Spleen (tissue), 11 donors: Measurements from ENCODE around the gene IP6K3. TPM values are rescaled to one million over a fixed set of nuclear protein-coding genes. Genes with fewer than 3 reads are reported as not detected.

Experiments
- DNase-seq: peaks from one replicate; pipeline ENCODE4 v3.0.0-alpha.2; 2020
- H3K27ac ChIP-seq, 8 donors: fragments of 200-600 bp; sonication (generic) in 7 of 8; 1 replicate in 4 of 8; 2 replicates in 4 of 8; pipeline versions ENCODE4 v1.5.0 to v1.8.0; 2016 to 2021; ENCODE audit warnings: inconsistent platforms in 4 of 8, mild to moderate bottlenecking in 4 of 8, moderate library complexity in 1 of 8
- H3K27me3 ChIP-seq, 7 donors: fragments of 200-600 bp; sonication (generic) in 6 of 7; replicated peaks in 1 of 7; 1 replicate in 4 of 7; 2 replicates in 3 of 7; pipeline versions ENCODE4 v1.5.0 to v1.8.0; 2016 to 2021; ENCODE audit warnings: inconsistent platforms in 3 of 7, mild to moderate bottlenecking in 1 of 7
- H3K36me3 ChIP-seq, 6 donors: fragments of 200-600 bp; sonication (generic) in 5 of 6; 1 replicate in 4 of 6; 2 replicates in 2 of 6; pipeline versions ENCODE4 v1.5.0 to v1.8.0; 2016 to 2021; ENCODE audit warnings: inconsistent platforms in 2 of 6
- H3K4me1 ChIP-seq, 6 donors: fragments of 200-600 bp; sonication (generic) in 5 of 6; 1 replicate in 3 of 6; 2 replicates in 3 of 6; pipeline versions ENCODE4 v1.5.0 to v1.8.0; 2016 to 2021; ENCODE audit warnings: inconsistent platforms in 3 of 6
- H3K4me3 ChIP-seq, 8 donors: fragments of 200-600 bp; sonication (generic) in 7 of 8; 1 replicate in 4 of 8; 2 replicates in 4 of 8; pipeline versions ENCODE4 v1.5.0 to v1.8.0; 2016 to 2021; ENCODE audit warnings: inconsistent platforms in 4 of 8, mild to moderate bottlenecking in 4 of 8, moderate library complexity in 2 of 8
- H3K9me3 ChIP-seq, 8 donors: fragments of 200-600 bp; sonication (generic) in 7 of 8; 1 replicate in 4 of 8; 2 replicates in 4 of 8; pipeline versions ENCODE4 v1.5.0 to v1.8.0; 2016 to 2021; ENCODE audit warnings: inconsistent platforms in 4 of 8
- CTCF ChIP-seq, 11 experiments: fragments of 200-600 bp in 7 of 11; fragments of 450-650 bp in 4 of 11; sonication (generic) in 4 of 11; IDR thresholded peaks in 8 of 11; conservative IDR thresholded peaks in 3 of 11; 1 replicate in 7 of 11; 2 replicates in 4 of 11; pipeline versions ENCODE4 v1.4.0 to v1.8.0; 2016 to 2021; ENCODE audit warnings: antibody characterized with exemption in 11 of 11, inconsistent platforms in 4 of 11, mild to moderate bottlenecking in 1 of 11
- POLR2A ChIP-seq, 3 donors: fragments of 450-650 bp; IDR thresholded peaks; one replicate each; pipeline ENCODE4 v1.5.1; 2017; ENCODE audit warnings: antibody characterized with exemption in 3 of 3, mild to moderate bottlenecking in 1 of 3
- POLR2AphosphoS5 ChIP-seq, 3 donors: sonication (generic); formaldehyde crosslinking; IDR thresholded peaks; one replicate each; pipeline ENCODE4 v1.5.1; 2017; ENCODE audit warnings: antibody characterized with exemption in 3 of 3
- WGBS, 5 donors: extraction: QIAGEN DNeasy Blood & Tissue Kit in 3 of 5; methylation state at CpG; one replicate each; pipeline versions ENCODE4 v1.1.5 to v1.1.7; 2013 to 2018; 5-methylcytosine and 5-hydroxymethylcytosine counted together
- intact Hi-C: fragments of 100-400 bp; cut with DNase I; formaldehyde crosslinking; loops from one replicate; pipeline ENCODE4 v1.15.0; 2023; ENCODE audit warnings: low total_unique reads
- polyA plus RNA-seq, 3 donors: library from polyadenylated mRNA; stranded (reverse); fragments of 200-250 nt; gene quantifications; one replicate each; pipeline ENCODE4 v1.2.1, GENCODE V29; 2013
- total RNA-seq, 7 donors: library from RNA; depleted of rRNA in 3 of 7; stranded (reverse); fragments of >200 nt in 3 of 7; fragmentation: NEBNext Ultra II Directional in 4 of 7; extraction: Animal tissue kit (Norgen Biotek cat#: 25700) in 4 of 7; gene quantifications; one replicate each; pipeline versions ENCODE4 v1.1.0 to v1.2.1, GENCODE V29; 2016 to 2021
- donor health status: healthy with polysubstance abuse.
- donor health status: DM: no; HTN: no; CAD: no; lungs with moderate emphysema.
- donor health status: DM: no; HTN: no; CAD: no.
- donor health status: Bipolar disorder and iron deficiency.
- donor health status: healthy.
- donor health status: DM: no; HTN: no; CAD: no.
- donor health status: DM: yes; HTN: yes; CAD: no.

Gene IP6K3
- total and polyA plus RNA-seq, 10 donors = 0.30 to 5.8 (median 2.2) TPM

- intact Hi-C loops = no loop called here
Measured at GRCh38 chr6:33762713-33763112, 16.0 kb upstream of the IP6K3 start.

GRCh38 chr6:33761922-33762629 is 15.4 kb upstream of the IP6K3 start:
- H3K27me3 ChIP-seq = no peaks in the 10 kb centered on the region
- peaks cover 0 to 31% (median 14%) of the 10 kb centered on the region in 6 donors for H3K4me1 ChIP-seq
- TF ChIP-seq CTCF (IDR thresholded peaks at IDR 0.05 in 8 of 11, conservative IDR thresholded peaks at IDR 0.05 in 3 of 11) (peak; percentile 18 to 78 (median 56)), POLR2AphosphoS5 (IDR thresholded peaks at IDR 0.05) (peak; percentile 63 to 87 (median 75)), POLR2A (IDR thresholded peaks at IDR 0.05) (no peak)
- intact Hi-C loops = no loop called here
- H3K4me3 ChIP-seq = no peak overlapping the region
- 34 to 67% (median 55%) methylated on average over 6 to 7 of the region's 7 CpGs for WGBS, 5 donors
- no peaks in the 10 kb centered on the region for H3K36me3 ChIP-seq
- DNase-seq = peak; percentile 84
- peak overlapping the region in 5 of 8 donors; percentile 54 to 67 (median 60) for H3K27ac ChIP-seq
- H3K9me3 ChIP-seq = no peaks in the 10 kb centered on the region

More at GRCh38 chr6:33762713-33763112, 16.0 kb upstream of the IP6K3 start:
- TF ChIP-seq POLR2AphosphoS5 (IDR thresholded peaks at IDR 0.05) (peak in 1 of 3 donors; percentile 28), POLR2A (IDR thresholded peaks at IDR 0.05) (no peak)
- DNase-seq = no peak
- 66 to 88% (median 79%) methylated on average over 4 of the region's 4 CpGs for WGBS, 5 donors
- no peaks in the 10 kb centered on the region for H3K36me3 ChIP-seq
- H3K4me3 ChIP-seq = no peak overlapping the region
- peaks cover 0 to under 1% (median 0%) of the 10 kb centered on the region in 7 donors for H3K27me3 ChIP-seq
- H3K27ac ChIP-seq = peak overlapping the region in 2 of 8 donors; percentile 12 to 55
- no peaks in the 10 kb centered on the region for H3K9me3 ChIP-seq
- peaks cover 0 to 31% (median 14%) of the 10 kb centered on the region in 6 donors for H3K4me1 ChIP-seq

GRCh38 chr6:33761581-33761921 is 14.8 kb upstream of the IP6K3 start:
- TF ChIP-seq POLR2A (IDR thresholded peaks at IDR 0.05) = no peak
- no peak for TF ChIP-seq CTCF (IDR thresholded peaks at IDR 0.05 in 8 of 11, conservative IDR thresholded peaks at IDR 0.05 in 3 of 11)
- TF ChIP-seq POLR2AphosphoS5 (IDR thresholded peaks at IDR 0.05) = no peak
- H3K27ac ChIP-seq = peak overlapping the region in 5 of 8 donors; percentile 54 to 67 (median 60)

GRCh38 chr6:33759887-33760629 is 13.4 kb upstream of the IP6K3 start:
- Histone ChIP-seq H3K27ac (no peak overlapping the region), H3K4me3 (no peak overlapping the region), H3K27me3 (no peaks in the 10 kb centered on the region), H3K4me1 (peaks cover 0 to 31% (median 14%) of the 10 kb centered on the region in 6 donors), H3K9me3 (no peaks in the 10 kb centered on the region), H3K36me3 (no peaks in the 10 kb centered on the region)
- intact Hi-C loops = no loop called here
- no peak for DNase-seq
- 85 to 93% (median 88%) methylated on average over 9 of the region's 9 CpGs for whole genome bisulfite sequencing, 5 donors
- TF ChIP-seq CTCF (IDR thresholded peaks at IDR 0.05 in 8 of 11, conservative IDR thresholded peaks at IDR 0.05 in 3 of 11) (no peak), POLR2A (IDR thresholded peaks at IDR 0.05) (no peak), POLR2AphosphoS5 (IDR thresholded peaks at IDR 0.05) (no peak)

More at GRCh38 chr6:33761581-33761921, 14.8 kb upstream of the IP6K3 start:
- Histone ChIP-seq H3K36me3 (no peaks in the 10 kb centered on the region), H3K4me3 (no peak overlapping the region), H3K4me1 (peaks cover 0 to 31% (median 14%) of the 10 kb centered on the region in 6 donors), H3K27me3 (no peaks in the 10 kb centered on the region), H3K9me3 (no peaks in the 10 kb centered on the region)
- intact Hi-C loops = no loop called here
- DNase-seq = no peak
- 60 to 100% (median 81%) methylated on average over 1 to 2 of the region's 2 CpGs for WGBS, 5 donors
